BJ (cell line): ENCODE results near the gene MTUS2. TPM values are rescaled to one million over a fixed set of nuclear protein-coding genes. Genes with fewer than 3 reads are reported as not detected.

Source experiments
- CTCF ChIA-PET: fragments of 350-600 bp; formaldehyde crosslinking; extraction: SDS; loops from one replicate; lab custom pipeline; 2021; ENCODE audit warnings: antibody characterized with exemption, inconsistent platforms; lab: Yijun Ruan, JAX
- POLR2A ChIA-PET: fragments of 300-600 bp; sonication (Branson Sonifier 250); formaldehyde crosslinking; extraction: SDS; loops from one replicate; lab custom pipeline; 2021; ENCODE audit warnings: antibody characterized with exemption; lab: Charles Lee
- DNase-seq: peaks from one replicate; pipeline ENCODE4 v3.0.0-alpha.2; 2011; ENCODE audit warnings: low read depth
- H3K27me3 ChIP-seq: 2 replicates; pipeline ENCODE4 v1.6.0; 2011; ENCODE audit warnings: low read length; ENCODE audit not compliant: control insufficient read depth, insufficient read depth
- H3K36me3 ChIP-seq: 2 replicates; pipeline ENCODE4 v1.5.1; 2011; ENCODE audit warnings: low read length; ENCODE audit not compliant: control insufficient read depth, insufficient read depth
- H3K4me3 ChIP-seq: 2 replicates; pipeline ENCODE4 v1.5.1; 2011; ENCODE audit warnings: low read depth, mild to moderate bottlenecking, control low read depth, low read length
- polyA plus RNA-seq: library from polyadenylated mRNA; depleted of rRNA; stranded (reverse); fragments of >200 nt; gene quantifications from 2 replicates; pipeline ENCODE4 v1.2.3, GENCODE V29; 2011
- TF ChIP-seq, protein P1 (sequence below): IDR thresholded peaks from 2 replicates; pipeline ENCODE4 v1.5.1; 2011; ENCODE audit warnings: low read depth, mild to moderate bottlenecking, control low read depth, inconsistent platforms, low read length, moderate library complexity; ENCODE audit not compliant: insufficient read depth

Gene MTUS2
- polyA plus RNA-seq, 1 experiment: 0.05 TPM

GRCh38 chr13:29513981-29514719 lies 694.0 kb downstream of the MTUS2 start:
- CTCF ChIA-PET: interaction anchor here (1.2 to 13.5 kb wide), 2 partner anchors 193 to 194 kb away, joined by 3 to 173 read pairs; no protein-coding TSS in a partner anchor
- Histone ChIP-seq H3K27me3 (no peaks in the 10 kb centered on the region), H3K36me3 (peaks cover 43% of the 10 kb centered on the region), H3K4me3 (no peak overlapping the region)
- TF ChIP-seq, protein P1, sequence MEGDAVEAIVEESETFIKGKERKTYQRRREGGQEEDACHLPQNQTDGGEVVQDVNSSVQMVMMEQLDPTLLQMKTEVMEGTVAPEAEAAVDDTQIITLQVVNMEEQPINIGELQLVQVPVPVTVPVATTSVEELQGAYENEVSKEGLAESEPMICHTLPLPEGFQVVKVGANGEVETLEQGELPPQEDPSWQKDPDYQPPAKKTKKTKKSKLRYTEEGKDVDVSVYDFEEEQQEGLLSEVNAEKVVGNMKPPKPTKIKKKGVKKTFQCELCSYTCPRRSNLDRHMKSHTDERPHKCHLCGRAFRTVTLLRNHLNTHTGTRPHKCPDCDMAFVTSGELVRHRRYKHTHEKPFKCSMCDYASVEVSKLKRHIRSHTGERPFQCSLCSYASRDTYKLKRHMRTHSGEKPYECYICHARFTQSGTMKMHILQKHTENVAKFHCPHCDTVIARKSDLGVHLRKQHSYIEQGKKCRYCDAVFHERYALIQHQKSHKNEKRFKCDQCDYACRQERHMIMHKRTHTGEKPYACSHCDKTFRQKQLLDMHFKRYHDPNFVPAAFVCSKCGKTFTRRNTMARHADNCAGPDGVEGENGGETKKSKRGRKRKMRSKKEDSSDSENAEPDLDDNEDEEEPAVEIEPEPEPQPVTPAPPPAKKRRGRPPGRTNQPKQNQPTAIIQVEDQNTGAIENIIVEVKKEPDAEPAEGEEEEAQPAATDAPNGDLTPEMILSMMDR: no peak
- POLR2A ChIA-PET: no interaction called here
- no peak for DNase-seq

GRCh38 chr13:29514720-29515310 lies 694.7 kb downstream of the MTUS2 start:
- TF ChIP-seq, protein P1: no peak
- ChIA-PET POLR2A (no interaction called here), CTCF (interaction anchor here (0.7 to 1.2 kb wide), 2 partner anchors 49 to 194 kb away, joined by 3 read pairs; no protein-coding TSS in a partner anchor)
- H3K27me3 ChIP-seq: no peaks in the 10 kb centered on the region
- H3K36me3 ChIP-seq: peaks cover 43% of the 10 kb centered on the region
- no peak for DNase-seq
- H3K4me3 ChIP-seq: no peak overlapping the region

DNA sequence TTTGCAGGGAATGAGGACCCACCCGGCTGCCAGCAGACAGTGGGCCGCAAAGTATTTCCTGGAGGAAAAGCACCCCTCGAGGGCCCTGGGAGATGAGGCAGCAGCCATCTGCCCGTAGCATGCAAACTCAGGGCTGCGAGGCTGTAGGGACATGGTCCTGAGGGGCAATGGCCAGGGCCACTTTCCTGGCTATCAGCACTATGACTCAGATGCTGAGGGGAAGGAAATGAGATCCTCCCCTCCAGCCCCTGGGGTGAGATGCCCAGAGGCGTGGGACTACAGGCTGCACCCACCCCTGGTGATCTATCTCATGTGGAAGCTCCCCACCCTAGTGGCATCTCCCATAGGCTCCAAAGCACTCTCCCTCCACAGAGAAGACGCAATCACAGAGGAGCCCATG lies 695.2 kb downstream of the MTUS2 start:
- no peak for DNase-seq
- Histone ChIP-seq H3K36me3 (peaks cover 42% of the 10 kb centered on the region), H3K4me3 (no peak overlapping the region), H3K27me3 (no peaks in the 10 kb centered on the region)
- TF ChIP-seq, protein P1: no peak
- CTCF ChIA-PET: interaction anchor here (0.7 to 1.2 kb wide), 2 partner anchors 48 to 193 kb away, joined by 3 read pairs; no protein-coding TSS in a partner anchor
- POLR2A ChIA-PET: no interaction called here

- peaks cover 37% of the 10 kb centered on the region for H3K36me3 ChIP-seq
- CTCF ChIA-PET: interaction anchor here (0.7 to 1.6 kb wide), 2 partner anchors 8 to 12 kb away, joined by 3 to 9 read pairs; no protein-coding TSS in a partner anchor
- TF ChIP-seq, protein P1: no peak
- H3K27me3 ChIP-seq: no peaks in the 10 kb centered on the region
- DNase-seq: no peak
- no peak overlapping the region for H3K4me3 ChIP-seq
- POLR2A ChIA-PET: interaction anchor here (0.7 kb wide), 1 partner anchor 19 kb away, joined by 3 read pairs; no protein-coding TSS in a partner anchor
Observed at GRCh38 chr13:29516012-29516411, 695.9 kb downstream of the MTUS2 start.

GRCh38 chr13:29516880-29517279 lies 696.7 kb downstream of the MTUS2 start:
- POLR2A ChIA-PET: no interaction called here
- CTCF ChIA-PET: interaction anchor here (1.6 kb wide), 1 partner anchor 9 kb away, joined by 9 read pairs; no protein-coding TSS in a partner anchor

More at GRCh38 chr13:29516880-29517279, 696.7 kb downstream of the MTUS2 start:
- Histone ChIP-seq H3K27me3 (no peaks in the 10 kb centered on the region), H3K36me3 (peaks cover 37% of the 10 kb centered on the region), H3K4me3 (no peak overlapping the region)
- TF ChIP-seq, protein P1: no peak
- no peak for DNase-seq
